ENCODE results near the gene CSNK2A3. TPM values are rescaled to one million over a fixed set of nuclear protein-coding genes. Genes with fewer than 3 reads are reported as not detected.

CSNK2A3 gene
- total RNA-seq, 1 donor from 2014 or later = 2.1 TPM

DNA sequence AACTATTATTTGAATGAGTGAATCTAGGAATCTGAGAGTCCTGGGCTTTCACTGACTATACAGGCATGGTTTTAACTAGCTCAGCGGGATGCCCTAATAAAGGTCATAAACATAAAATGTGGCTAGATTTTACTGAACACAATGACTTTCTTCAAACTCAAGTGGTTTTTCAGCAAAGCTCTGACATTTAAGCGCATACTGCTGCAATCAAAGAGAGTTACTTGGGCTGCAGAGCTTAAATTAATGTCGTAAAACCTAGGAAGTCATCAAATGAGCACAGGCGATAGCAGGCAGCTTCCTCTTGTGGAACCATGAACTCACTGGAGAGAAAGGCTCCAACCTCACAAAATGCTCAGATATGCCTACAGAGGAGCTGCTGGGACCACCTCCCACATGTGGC, 6.7 kb downstream of the CSNK2A3 start:
- no peak for TF ChIP-seq CTCF (IDR thresholded peaks at IDR 0.05; ENCODE audit: insufficient read depth, low read length, severe bottlenecking)
- Histone ChIP-seq H3K36me3 (ENCODE audit: control insufficient read depth, insufficient read depth, low read length) (no peaks in the 10 kb centered on the region), H3K4me3 (ENCODE audit: low read depth, low read length) (no peak overlapping the region), H3K27me3 (ENCODE audit: control insufficient read depth, insufficient read depth, low read length) (no peaks in the 10 kb centered on the region)
- FAIRE-seq (no peak), DNase-seq (ENCODE audit: low read depth) (no peak)

DNA sequence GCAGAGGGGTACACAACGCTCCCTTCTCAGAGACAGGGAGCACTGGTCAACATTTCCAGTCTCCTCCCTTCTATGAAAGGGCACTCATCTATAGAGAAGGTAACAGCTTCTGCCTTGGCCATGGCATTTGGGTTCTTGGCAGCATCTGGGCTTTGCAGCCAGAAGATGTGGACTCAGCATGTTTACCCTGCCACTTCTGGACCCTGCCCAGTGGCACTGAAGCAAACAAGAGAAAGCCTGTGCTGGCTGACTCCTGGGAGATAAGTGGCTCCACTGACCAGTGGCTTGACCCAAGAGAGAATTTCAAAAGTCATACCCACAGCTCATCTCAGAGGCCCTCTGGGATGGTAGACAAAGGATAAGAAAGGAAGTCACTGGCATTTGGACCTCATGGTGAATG, 8.0 kb downstream of the CSNK2A3 start:
- Histone ChIP-seq H3K4me3 (ENCODE audit: low read depth, low read length) (no peak overlapping the region), H3K27me3 (ENCODE audit: control insufficient read depth, insufficient read depth, low read length) (no peaks in the 10 kb centered on the region), H3K36me3 (ENCODE audit: control insufficient read depth, insufficient read depth, low read length) (no peaks in the 10 kb centered on the region)
- TF ChIP-seq CTCF (IDR thresholded peaks at IDR 0.05; ENCODE audit: insufficient read depth, low read length, severe bottlenecking) = no peak
- no peak for DNase-seq (ENCODE audit: low read depth)
- FAIRE-seq = no peak

DNA sequence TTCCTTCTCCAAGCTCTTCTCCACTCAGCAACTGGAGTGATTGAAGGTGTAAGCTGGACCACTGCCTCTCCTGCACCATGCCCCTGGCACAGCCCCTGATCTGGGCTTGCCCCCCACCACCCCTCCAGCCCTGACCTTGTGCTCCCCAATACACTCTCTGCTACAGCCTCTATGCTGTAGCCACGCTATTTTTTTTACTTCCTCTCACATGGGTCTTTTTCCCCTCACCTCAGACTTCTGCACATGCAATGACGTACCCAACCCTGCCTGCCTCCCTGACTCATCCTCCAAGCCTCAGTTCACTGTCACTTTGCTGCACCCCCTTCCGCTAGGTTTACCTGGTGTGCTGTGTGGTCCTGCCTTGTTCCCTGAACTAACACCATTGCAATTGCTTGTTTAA, 9.0 kb downstream of the CSNK2A3 start:
- no peak overlapping the region for H3K4me3 ChIP-seq (ENCODE audit: low read depth, low read length)
- TF ChIP-seq CTCF (IDR thresholded peaks at IDR 0.05; ENCODE audit: insufficient read depth, low read length, severe bottlenecking) = no peak

GRCh38 chr11:11338304-11338703, 14.7 kb downstream of the CSNK2A3 start:
- TF ChIP-seq CTCF (IDR thresholded peaks at IDR 0.05; ENCODE audit: insufficient read depth, low read length, severe bottlenecking) = no peak
- Histone ChIP-seq H3K4me3 (ENCODE audit: low read depth, low read length) (no peak overlapping the region), H3K27me3 (ENCODE audit: control insufficient read depth, insufficient read depth, low read length) (no peaks in the 10 kb centered on the region), H3K36me3 (ENCODE audit: control insufficient read depth, insufficient read depth, low read length) (peaks cover 3% of the 10 kb centered on the region)
- FAIRE-seq (no peak), DNase-seq (ENCODE audit: low read depth) (no peak)

More for the DNA sequence above, 9.0 kb downstream of the CSNK2A3 start:
- no peak for DNase-seq (ENCODE audit: low read depth)
- Histone ChIP-seq H3K27me3 (ENCODE audit: control insufficient read depth, insufficient read depth, low read length) (no peaks in the 10 kb centered on the region), H3K36me3 (ENCODE audit: control insufficient read depth, insufficient read depth, low read length) (no peaks in the 10 kb centered on the region)
- FAIRE-seq = no peak

DNA sequence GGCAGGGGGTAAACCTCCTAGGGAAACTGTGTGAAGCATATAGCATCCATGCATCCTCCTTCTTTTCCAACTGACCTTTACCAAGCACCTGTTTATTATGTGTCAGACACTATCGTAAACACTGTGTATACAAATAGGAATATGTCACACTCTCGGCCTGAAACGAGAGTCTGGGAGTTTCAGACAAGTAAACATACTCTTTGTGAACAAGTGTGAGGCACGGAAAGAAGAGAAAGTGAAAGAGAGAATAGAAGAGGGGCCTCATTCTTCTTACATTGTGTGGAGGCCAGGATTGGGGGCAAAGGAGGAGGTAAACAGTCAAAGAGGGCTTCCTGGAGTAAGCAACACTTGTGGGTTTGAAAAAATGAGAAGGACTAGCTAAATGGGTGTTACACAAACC, 16.4 kb downstream of the CSNK2A3 start:
- TF ChIP-seq CTCF (IDR thresholded peaks at IDR 0.05; ENCODE audit: insufficient read depth, low read length, severe bottlenecking) = no peak
- FAIRE-seq (no peak), DNase-seq (ENCODE audit: low read depth) (no peak)
- Histone ChIP-seq H3K27me3 (ENCODE audit: control insufficient read depth, insufficient read depth, low read length) (no peaks in the 10 kb centered on the region), H3K36me3 (ENCODE audit: control insufficient read depth, insufficient read depth, low read length) (peaks cover 5% of the 10 kb centered on the region), H3K4me3 (ENCODE audit: low read depth, low read length) (no peak overlapping the region)

DNA sequence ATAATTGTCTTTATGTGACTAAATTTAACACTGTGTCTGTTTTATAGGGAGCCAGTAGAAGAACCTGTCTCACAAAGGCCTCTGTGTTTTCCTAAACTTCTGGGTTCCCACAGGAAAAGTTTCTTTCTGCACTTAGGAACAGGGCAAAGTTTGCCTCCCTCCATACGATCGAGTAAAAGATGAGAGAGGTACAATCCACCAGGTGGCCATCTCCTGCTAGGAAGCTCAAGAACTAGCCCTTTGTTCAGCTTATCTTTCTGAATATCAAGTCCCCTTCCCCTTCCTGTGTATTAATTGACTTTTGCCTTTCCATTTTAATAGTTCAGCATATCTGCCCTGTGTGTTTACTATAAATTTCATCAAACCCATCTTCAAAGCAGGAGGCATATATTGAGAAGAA, 18.0 kb downstream of the CSNK2A3 start:
- H3K4me3 ChIP-seq (ENCODE audit: low read depth, low read length) = no peak overlapping the region
- FAIRE-seq (no peak), DNase-seq (ENCODE audit: low read depth) (no peak)
- no peaks in the 10 kb centered on the region for H3K27me3 ChIP-seq (ENCODE audit: control insufficient read depth, insufficient read depth, low read length)
- TF ChIP-seq CTCF (IDR thresholded peaks at IDR 0.05; ENCODE audit: insufficient read depth, low read length, severe bottlenecking) = no peak
- peaks cover 9% of the 10 kb centered on the region for H3K36me3 ChIP-seq (ENCODE audit: control insufficient read depth, insufficient read depth, low read length)

Measured in bronchial epithelial cell (primary cell).